Adrenal gland (tissue), 5 donors: ENCODE data around the gene MMP20.

Experiments used
- CTCF ChIP-seq, 6 experiments: fragments of 450-650 bp in 4 of 6; fragments of 200-600 bp in 2 of 6; sonication (generic) in 1 of 6; IDR thresholded peaks; 1 replicate in 5 of 6; 2 replicates in 1 of 6; pipeline versions ENCODE4 v1.5.1 to v1.8.0; 2016 to 2021; ENCODE audit warnings: antibody characterized with exemption in 6 of 6, mild to moderate bottlenecking in 2 of 6, moderate library complexity in 1 of 6
- POLR2A ChIP-seq, 2 donors: fragments of 450-650 bp; IDR thresholded peaks; one replicate each; pipeline ENCODE4 v1.6.1; 2017; ENCODE audit warnings: antibody characterized with exemption in 2 of 2, mild to moderate bottlenecking in 2 of 2, moderate library complexity in 1 of 2
- donor health status: DM: no; HTN: no; CAD: no.

GRCh38 chr11:102590276-102591049 is 34.7 kb downstream of the MMP20 start:
- TF ChIP-seq CTCF (IDR thresholded peaks at IDR 0.05) (no peak), POLR2A (IDR thresholded peaks at IDR 0.05) (no peak)
